ENCODE results near the gene CGREF1.
"Not testable (repeated sequence)": the region's sequence is repeated elsewhere in the genome, so short reads cannot be mapped to it uniquely, and the experiment has no call there.

Gene CGREF1

DNA sequence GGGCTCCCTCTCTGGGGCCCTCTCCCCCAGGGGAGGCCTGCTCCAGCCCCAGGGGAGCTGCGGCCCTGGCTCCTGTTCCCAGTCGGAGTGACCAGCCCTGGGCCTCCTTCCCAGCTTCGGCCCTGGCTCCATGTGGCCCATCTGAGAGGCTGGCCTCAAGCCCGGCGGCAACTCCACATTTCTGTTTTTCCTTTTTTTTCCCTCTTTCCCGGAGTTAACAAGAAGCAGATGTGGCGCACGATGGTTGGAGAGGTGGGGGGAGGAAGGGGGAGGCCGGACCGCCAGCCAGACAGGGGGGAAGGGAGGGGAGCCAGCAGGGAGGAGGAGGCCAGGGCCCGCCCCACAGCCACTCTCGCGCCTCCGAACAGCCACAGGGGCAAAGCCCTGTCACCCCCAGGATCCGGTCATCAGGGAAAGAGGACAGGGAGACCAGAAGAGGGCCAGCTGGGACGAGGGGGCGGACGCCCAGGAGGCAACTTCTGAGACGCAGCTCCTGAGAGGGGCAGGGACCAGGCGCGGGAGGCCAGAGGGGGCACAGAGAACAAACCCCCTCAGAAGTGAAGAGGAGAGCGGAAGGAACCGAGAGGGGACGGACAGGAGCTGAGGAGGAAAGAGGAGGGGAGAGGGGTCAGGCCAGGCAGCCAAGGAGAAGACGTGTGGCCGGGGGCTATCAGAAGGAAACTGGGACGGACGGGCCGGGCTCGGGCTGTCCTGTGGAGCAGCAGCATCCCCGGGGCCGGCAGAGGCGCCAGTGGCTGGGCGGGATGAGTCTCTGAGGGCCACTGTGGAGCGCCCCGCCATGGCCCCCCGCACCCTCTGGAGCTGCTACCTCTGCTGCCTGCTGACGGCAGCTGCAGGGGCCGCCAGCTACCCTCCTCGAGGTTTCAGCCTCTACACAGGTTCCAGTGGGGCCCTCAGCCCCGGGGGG lies 40.4 kb downstream of the CGREF1 start, which contains the start of gene EMILIN1:
EMILIN1 (plus strand) TSS at position 349 of the 928 bp plus-strand sequence; CDS start at position 800, 451 bp downstream.
- Histone ChIP-seq H3K27me3 (ENCODE audit: insufficient read depth, poor library complexity, severe bottlenecking) (no peaks in the 10 kb centered on the region), H3K27ac (ENCODE audit: poor library complexity, severe bottlenecking) (no peak within 1 kb of the TSS), H3K4me3 (ENCODE audit: severe bottlenecking) (no peak within 1 kb of the TSS)

GRCh38 chr2:27077231-27077630 lies 41.7 kb downstream of the CGREF1 start:
- Histone ChIP-seq H3K27me3 (ENCODE audit: insufficient read depth, poor library complexity, severe bottlenecking) (no peaks in the 10 kb centered on the region), H3K27ac (ENCODE audit: poor library complexity, severe bottlenecking) (no peak overlapping the region), H3K9me3 (ENCODE audit: severe bottlenecking) (no peaks in the 10 kb centered on the region), H3K4me3 (ENCODE audit: severe bottlenecking) (no peak overlapping the region), H3K36me3 (ENCODE audit: low read depth) (no peaks in the 10 kb centered on the region), H3K4me1 (ENCODE audit: insufficient read depth, poor library complexity, severe bottlenecking) (peaks cover 4% of the 10 kb centered on the region)
- DNase-seq (ENCODE audit: low spot score) (no peak), ATAC-seq (ENCODE audit: low read depth) (no peak)
- TF ChIP-seq, protein P1, sequence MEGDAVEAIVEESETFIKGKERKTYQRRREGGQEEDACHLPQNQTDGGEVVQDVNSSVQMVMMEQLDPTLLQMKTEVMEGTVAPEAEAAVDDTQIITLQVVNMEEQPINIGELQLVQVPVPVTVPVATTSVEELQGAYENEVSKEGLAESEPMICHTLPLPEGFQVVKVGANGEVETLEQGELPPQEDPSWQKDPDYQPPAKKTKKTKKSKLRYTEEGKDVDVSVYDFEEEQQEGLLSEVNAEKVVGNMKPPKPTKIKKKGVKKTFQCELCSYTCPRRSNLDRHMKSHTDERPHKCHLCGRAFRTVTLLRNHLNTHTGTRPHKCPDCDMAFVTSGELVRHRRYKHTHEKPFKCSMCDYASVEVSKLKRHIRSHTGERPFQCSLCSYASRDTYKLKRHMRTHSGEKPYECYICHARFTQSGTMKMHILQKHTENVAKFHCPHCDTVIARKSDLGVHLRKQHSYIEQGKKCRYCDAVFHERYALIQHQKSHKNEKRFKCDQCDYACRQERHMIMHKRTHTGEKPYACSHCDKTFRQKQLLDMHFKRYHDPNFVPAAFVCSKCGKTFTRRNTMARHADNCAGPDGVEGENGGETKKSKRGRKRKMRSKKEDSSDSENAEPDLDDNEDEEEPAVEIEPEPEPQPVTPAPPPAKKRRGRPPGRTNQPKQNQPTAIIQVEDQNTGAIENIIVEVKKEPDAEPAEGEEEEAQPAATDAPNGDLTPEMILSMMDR (IDR thresholded peaks at IDR 0.05; ENCODE audit: poor library complexity, severe bottlenecking) = no peak

More for the DNA sequence above, 40.4 kb downstream of the CGREF1 start, which contains the start of gene EMILIN1:
- Histone ChIP-seq H3K4me1 (ENCODE audit: insufficient read depth, poor library complexity, severe bottlenecking) (peaks cover 4% of the 10 kb centered on the region), H3K9me3 (ENCODE audit: severe bottlenecking) (no peaks in the 10 kb centered on the region), H3K36me3 (ENCODE audit: low read depth) (no peaks in the 10 kb centered on the region)
- TF ChIP-seq, protein P1 (IDR thresholded peaks at IDR 0.05; ENCODE audit: poor library complexity, severe bottlenecking) = no peak
- DNase-seq (ENCODE audit: low spot score) (no peak), ATAC-seq (ENCODE audit: low read depth) (no peak)

GRCh38 chr2:27076323-27076722 lies 42.6 kb downstream of the CGREF1 start:
- no peaks in the 10 kb centered on the region for H3K27me3 ChIP-seq (ENCODE audit: insufficient read depth, poor library complexity, severe bottlenecking)
- TF ChIP-seq, protein P1 (IDR thresholded peaks at IDR 0.05; ENCODE audit: poor library complexity, severe bottlenecking) = no peak
- peaks cover under 1% of the 10 kb centered on the region for H3K4me1 ChIP-seq (ENCODE audit: insufficient read depth, poor library complexity, severe bottlenecking)
- ATAC-seq (ENCODE audit: low read depth) (no peak), DNase-seq (ENCODE audit: low spot score) (no peak)
- no peak overlapping the region for H3K27ac ChIP-seq (ENCODE audit: poor library complexity, severe bottlenecking)
- H3K4me3 ChIP-seq (ENCODE audit: severe bottlenecking) = no peak overlapping the region
- no peaks in the 10 kb centered on the region for H3K36me3 ChIP-seq (ENCODE audit: low read depth)
- no peaks in the 10 kb centered on the region for H3K9me3 ChIP-seq (ENCODE audit: severe bottlenecking)

- not testable (repeated sequence) for H3K4me1 ChIP-seq (ENCODE audit: insufficient read depth, poor library complexity, severe bottlenecking)
These were observed 43.4 kb downstream of the CGREF1 start for GRCh38 chr2:27075566-27075871.

DNA sequence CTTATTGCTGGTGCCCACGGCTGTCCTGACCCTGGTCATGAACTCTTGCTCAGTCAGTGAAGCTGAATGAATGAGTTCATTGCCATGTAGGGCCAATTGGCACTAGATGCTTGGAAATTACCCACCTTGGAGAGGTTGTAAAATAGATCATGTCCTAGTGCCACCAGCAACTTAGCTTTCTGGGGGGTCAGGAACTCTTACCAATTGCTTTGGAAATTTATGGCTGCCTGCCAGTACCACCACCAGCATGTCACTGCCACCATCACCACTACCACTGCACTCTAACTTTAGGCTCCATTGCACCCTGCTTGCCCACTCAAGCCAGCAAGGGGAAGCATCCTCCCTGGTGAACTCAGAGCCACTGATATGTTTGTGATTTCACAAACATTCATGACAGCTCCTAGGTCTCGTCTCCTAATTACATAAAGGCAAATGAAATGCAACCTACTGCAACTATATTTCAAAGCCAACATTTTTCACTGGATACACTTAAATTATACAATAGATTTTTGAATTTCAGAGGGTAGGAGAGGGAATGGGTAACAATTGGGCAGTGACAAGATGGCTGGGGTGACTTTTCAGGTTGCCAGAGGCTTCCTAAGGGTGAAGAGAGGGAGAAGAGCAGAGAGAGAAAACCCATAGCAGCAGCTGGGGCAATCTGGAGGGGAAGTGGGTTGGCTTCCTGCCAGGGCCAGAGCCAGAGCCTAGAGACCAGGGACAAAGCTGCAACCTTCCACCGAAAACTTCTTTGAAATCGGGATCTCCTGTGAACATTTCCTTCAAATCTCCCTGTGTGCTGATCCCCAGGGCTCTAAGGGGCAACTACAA lies 44.0 kb downstream of the CGREF1 start:
- no peaks in the 10 kb centered on the region for H3K9me3 ChIP-seq (ENCODE audit: severe bottlenecking)
- peaks cover 3% of the 10 kb centered on the region for H3K4me1 ChIP-seq (ENCODE audit: insufficient read depth, poor library complexity, severe bottlenecking)
- no peak overlapping the region for H3K27ac ChIP-seq (ENCODE audit: poor library complexity, severe bottlenecking)
- ATAC-seq (ENCODE audit: low read depth) (no peak), DNase-seq (ENCODE audit: low spot score) (no peak)
- TF ChIP-seq, protein P1 (IDR thresholded peaks at IDR 0.05; ENCODE audit: poor library complexity, severe bottlenecking) = no peak
- H3K36me3 ChIP-seq (ENCODE audit: low read depth) = peaks cover 9% of the 10 kb centered on the region
- H3K27me3 ChIP-seq (ENCODE audit: insufficient read depth, poor library complexity, severe bottlenecking) = no peaks in the 10 kb centered on the region
- H3K4me3 ChIP-seq (ENCODE audit: severe bottlenecking) = no peak overlapping the region

More at GRCh38 chr2:27075566-27075871, 43.4 kb downstream of the CGREF1 start:
- H3K4me3 ChIP-seq (ENCODE audit: severe bottlenecking); H3K36me3 ChIP-seq (ENCODE audit: low read depth); H3K9me3 ChIP-seq (ENCODE audit: severe bottlenecking); DNase-seq (ENCODE audit: low spot score); ATAC-seq (ENCODE audit: low read depth); H3K27me3 ChIP-seq (ENCODE audit: insufficient read depth, poor library complexity, severe bottlenecking); H3K27ac ChIP-seq (ENCODE audit: poor library complexity, severe bottlenecking): not testable (repeated sequence)

Data from RWPE2 (cell line).